SU-DHL-6 (cell line): ENCODE measurements around the gene ELAVL1.
A peak's percentile ranks its signal among the peaks of the same experiment; 100 is the strongest.

Experiments used
- H2AFZ ChIP-seq: fragments of 200-600 bp; sonication (generic); 2 replicates; pipeline ENCODE4 v1.6.1; 2014; ENCODE audit warnings: low read depth, mild to moderate bottlenecking, moderate library complexity, mixed read lengths, antibody characterized with exemption, low read length; ENCODE audit not compliant: severe bottlenecking
- H3F3A ChIP-seq: fragments of 200-600 bp; shearing (Covaris generic); 2 replicates; pipeline ENCODE4 v1.6.0; 2016; ENCODE audit warnings: antibody characterized with exemption, mild to moderate bottlenecking; ENCODE audit not compliant: insufficient read depth
- H3K27ac ChIP-seq: fragments of 200-600 bp; sonication (generic); 2 replicates; pipeline ENCODE4 v1.5.1; 2016; ENCODE audit warnings: low read depth, mild to moderate bottlenecking, low read length, moderate library complexity, mixed read lengths
- H3K27me3 ChIP-seq: fragments of 200-600 bp; sonication (generic), shearing (Covaris generic); 2 replicates; pipeline ENCODE4 v1.6.0; 2014; ENCODE audit warnings: mild to moderate bottlenecking, low read length
- H3K36me3 ChIP-seq: fragments of 200-600 bp; sonication (generic); 2 replicates; pipeline ENCODE4 v1.6.1; 2014; ENCODE audit warnings: mild to moderate bottlenecking, low read length, mixed read lengths
- H3K4me2 ChIP-seq: fragments of 300-600, 200-600 bp; shearing (Covaris generic), sonication (generic); 2 replicates; pipeline ENCODE4 v1.6.0; 2014; ENCODE audit warnings: low read length, low read depth, mild to moderate bottlenecking; ENCODE audit not compliant: poor library complexity, severe bottlenecking
- H3K4me3 ChIP-seq: fragments of 200-600 bp; sonication (generic); 2 replicates; pipeline ENCODE4 v1.5.1; 2014; ENCODE audit warnings: antibody characterized with exemption, low read length, mild to moderate bottlenecking, mixed read lengths; ENCODE audit not compliant: insufficient read depth, poor library complexity, severe bottlenecking
- H3K79me2 ChIP-seq: fragments of 200-600 bp; sonication (generic); 2 replicates; pipeline ENCODE4 v1.6.1; 2014; ENCODE audit warnings: mild to moderate bottlenecking, low read length, moderate library complexity; ENCODE audit not compliant: insufficient read depth
- H3K9ac ChIP-seq: fragments of 200-600 bp; sonication (generic); 2 replicates; pipeline ENCODE4 v1.7.0; 2014; ENCODE audit warnings: mild to moderate bottlenecking, low read length
- H3K9me2 ChIP-seq: fragments of 200-600 bp; sonication (generic); replicated peaks from 2 replicates; pipeline ENCODE4 v1.6.1; 2014; ENCODE audit warnings: low read length; ENCODE audit not compliant: insufficient read depth
- H3K9me3 ChIP-seq: fragments of 200-600 bp; sonication (generic); 2 replicates; pipeline ENCODE4 v1.6.1; 2014; ENCODE audit warnings: low read length, mixed read lengths; ENCODE audit not compliant: insufficient read depth
- H4K20me1 ChIP-seq: fragments of 200-600 bp; sonication (generic); 2 replicates; pipeline ENCODE4 v1.6.1; 2014; ENCODE audit warnings: low read depth, mild to moderate bottlenecking, antibody characterized with exemption, low read length, moderate library complexity, mixed read lengths
- CTCF ChIP-seq: fragments of 200-600 bp; sonication (generic); IDR thresholded peaks from one replicate; pipeline ENCODE4 v1.5.1; 2017; ENCODE audit warnings: antibody characterized with exemption, mild to moderate bottlenecking, low read length, moderate library complexity; ENCODE audit not compliant: insufficient read depth, poor library complexity, severe bottlenecking
- EZH2phosphoT487 ChIP-seq: fragments of 200-600 bp; sonication (generic), shearing (Covaris generic); conservative IDR thresholded peaks from 2 replicates; pipeline ENCODE4 v1.6.1; 2018; ENCODE audit warnings: mild to moderate bottlenecking, antibody characterized with exemption, low read length, moderate library complexity, mixed read lengths

The ELAVL1 gene

DNA sequence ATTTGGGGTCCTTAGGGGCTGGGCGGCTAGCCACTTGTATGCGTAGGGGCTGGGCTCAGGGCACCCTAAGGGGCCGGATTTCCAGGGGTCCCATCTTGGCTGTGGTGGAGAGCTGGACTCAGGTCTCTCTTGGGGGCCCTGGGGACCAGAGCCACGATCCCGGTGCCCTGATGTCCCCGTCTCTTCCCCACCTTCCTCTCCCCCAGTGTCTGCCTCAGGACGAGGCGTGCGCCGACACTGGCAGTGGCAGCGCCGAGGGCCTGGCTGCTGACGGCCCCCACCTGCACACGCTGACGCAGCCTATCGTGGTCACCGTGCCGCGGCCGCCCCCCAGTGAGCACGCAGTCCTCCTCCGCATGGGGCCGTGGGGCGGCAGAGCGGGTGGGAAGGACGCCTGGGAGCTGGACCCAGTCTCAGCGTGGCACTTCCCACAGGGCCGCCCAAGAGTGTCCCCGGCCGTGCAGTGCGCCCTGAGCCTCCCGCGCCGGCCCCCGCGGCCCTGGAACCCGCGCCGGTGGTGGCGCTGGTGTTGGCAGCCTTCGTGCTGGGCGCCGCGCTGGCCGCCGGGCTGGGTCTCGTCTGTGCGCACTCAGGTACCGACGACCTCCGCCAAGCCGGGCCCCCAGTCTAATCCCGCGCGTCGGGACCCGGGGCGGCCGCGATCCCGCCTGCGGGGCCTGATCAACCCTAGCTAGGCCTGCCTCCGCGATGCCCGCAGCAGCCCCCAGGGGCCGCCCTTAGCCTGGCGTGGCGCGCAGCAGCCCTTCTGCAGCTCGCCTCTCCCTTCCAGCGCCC, 88.0 kb downstream of the ELAVL1 start:
- H3K9me2 ChIP-seq, result no peaks in the 10 kb centered on the region

GRCh38 chr19:7916955-7917266, 88.5 kb downstream of the ELAVL1 start:
- no peaks in the 10 kb centered on the region for H4K20me1 ChIP-seq
- no peak overlapping the region for H3K4me3 ChIP-seq
- H3K9me3 ChIP-seq, result no peaks in the 10 kb centered on the region
- H3K27ac ChIP-seq, result no peak overlapping the region
- no peaks in the 10 kb centered on the region for H3K9me2 ChIP-seq
- H3F3A ChIP-seq, result 0 out of 2 replicates have a peak, but pooled peaks cover 3% of the 10 kb centered on the region
- H3K79me2 ChIP-seq, result no peaks in the 10 kb centered on the region
- H2AFZ ChIP-seq, result no peak overlapping the region
- H3K9ac ChIP-seq, result no peak overlapping the region
- H3K36me3 ChIP-seq, result no peaks in the 10 kb centered on the region
- H3K4me2 ChIP-seq, result peak overlapping the region; percentile 38
- TF ChIP-seq CTCF (no peak), EZH2phosphoT487 (peak; percentile 17; the same call in 1 of the 2 replicates)
- no peaks in the 10 kb centered on the region for H3K27me3 ChIP-seq

More for the DNA sequence above, 88.0 kb downstream of the ELAVL1 start:
- no peak overlapping the region for H2AFZ ChIP-seq
- 0 out of 2 replicates have a peak, but pooled peaks cover 3% of the 10 kb centered on the region for H3F3A ChIP-seq
- H3K4me2 ChIP-seq, result no peak overlapping the region
- H4K20me1 ChIP-seq, result no peaks in the 10 kb centered on the region
- H3K27ac ChIP-seq, result no peak overlapping the region
- TF ChIP-seq EZH2phosphoT487 (no peak), CTCF (peak; percentile 17)
- no peaks in the 10 kb centered on the region for H3K27me3 ChIP-seq
- H3K9ac ChIP-seq, result no peak overlapping the region
- no peaks in the 10 kb centered on the region for H3K36me3 ChIP-seq
- H3K79me2 ChIP-seq, result no peaks in the 10 kb centered on the region
- H3K9me3 ChIP-seq, result no peaks in the 10 kb centered on the region
- no peak overlapping the region for H3K4me3 ChIP-seq

DNA sequence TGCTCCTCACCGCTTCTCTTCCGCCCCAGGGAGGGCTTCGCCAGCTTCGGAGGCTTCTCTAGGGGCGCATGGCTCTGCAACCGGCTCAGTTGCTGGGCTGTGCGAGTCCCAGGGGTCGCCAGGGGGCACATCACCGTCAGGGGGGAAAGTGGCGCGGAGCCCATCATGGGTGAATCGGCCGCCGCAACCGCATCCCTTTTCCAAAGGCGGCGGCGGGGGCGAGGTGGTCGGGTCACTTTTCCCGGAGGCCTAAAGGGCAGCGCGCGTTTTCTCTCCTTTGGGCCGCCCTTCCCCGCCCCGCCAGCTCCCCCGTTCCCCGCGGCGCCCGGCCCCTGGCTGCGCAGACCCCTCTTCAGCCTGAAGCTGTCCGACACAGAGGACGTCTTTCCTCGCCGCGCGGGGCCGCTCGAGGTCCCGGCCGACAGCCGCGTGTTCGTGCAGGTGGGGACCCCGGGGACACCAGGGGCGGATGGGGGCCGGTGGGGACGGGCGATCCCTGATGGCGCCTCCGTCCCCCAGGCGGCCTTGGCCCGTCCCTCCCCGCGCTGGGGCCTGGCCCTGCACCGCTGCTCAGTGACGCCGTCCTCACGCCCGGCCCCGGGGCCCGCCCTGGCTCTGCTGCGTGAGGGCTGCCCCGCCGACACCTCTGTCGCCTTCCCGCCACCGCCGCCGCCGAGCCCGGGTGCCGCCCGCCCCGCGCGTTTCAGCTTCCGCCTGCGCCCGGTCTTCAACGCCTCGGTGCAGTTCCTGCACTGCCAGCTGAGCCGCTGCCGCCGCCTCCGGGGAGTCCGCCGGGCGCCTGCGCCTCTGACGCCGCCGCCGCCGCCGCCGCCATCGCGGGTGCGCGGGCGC, 89.1 kb downstream of the ELAVL1 start:
- Histone ChIP-seq H3K27me3 (no peaks in the 10 kb centered on the region), H3K27ac (no peak overlapping the region), H3K4me2 (peak overlapping the region; percentile 38), H3K9ac (peak overlapping the region; percentile 28; the same call in 1 of the 2 replicates), H3K9me2 (no peaks in the 10 kb centered on the region), H3K36me3 (no peaks in the 10 kb centered on the region), H3F3A (0 out of 2 replicates have a peak, but pooled peaks cover 3% of the 10 kb centered on the region), H3K79me2 (no peaks in the 10 kb centered on the region), H3K9me3 (no peaks in the 10 kb centered on the region), H4K20me1 (no peaks in the 10 kb centered on the region), H2AFZ (no peak overlapping the region), H3K4me3 (no peak overlapping the region)
- TF ChIP-seq EZH2phosphoT487 (0 out of 2 replicates have a peak, but pooled peaks have one; percentile 96), CTCF (no peak)
